ENCODE data around the gene EGFL7. TPM values are rescaled to one million over a fixed set of nuclear protein-coding genes. Genes with fewer than 3 reads are reported as not detected.

The EGFL7 gene
- total and polyA plus RNA-seq, 12 donors: 1.9 to 452 (median 79.5) TPM

DNA sequence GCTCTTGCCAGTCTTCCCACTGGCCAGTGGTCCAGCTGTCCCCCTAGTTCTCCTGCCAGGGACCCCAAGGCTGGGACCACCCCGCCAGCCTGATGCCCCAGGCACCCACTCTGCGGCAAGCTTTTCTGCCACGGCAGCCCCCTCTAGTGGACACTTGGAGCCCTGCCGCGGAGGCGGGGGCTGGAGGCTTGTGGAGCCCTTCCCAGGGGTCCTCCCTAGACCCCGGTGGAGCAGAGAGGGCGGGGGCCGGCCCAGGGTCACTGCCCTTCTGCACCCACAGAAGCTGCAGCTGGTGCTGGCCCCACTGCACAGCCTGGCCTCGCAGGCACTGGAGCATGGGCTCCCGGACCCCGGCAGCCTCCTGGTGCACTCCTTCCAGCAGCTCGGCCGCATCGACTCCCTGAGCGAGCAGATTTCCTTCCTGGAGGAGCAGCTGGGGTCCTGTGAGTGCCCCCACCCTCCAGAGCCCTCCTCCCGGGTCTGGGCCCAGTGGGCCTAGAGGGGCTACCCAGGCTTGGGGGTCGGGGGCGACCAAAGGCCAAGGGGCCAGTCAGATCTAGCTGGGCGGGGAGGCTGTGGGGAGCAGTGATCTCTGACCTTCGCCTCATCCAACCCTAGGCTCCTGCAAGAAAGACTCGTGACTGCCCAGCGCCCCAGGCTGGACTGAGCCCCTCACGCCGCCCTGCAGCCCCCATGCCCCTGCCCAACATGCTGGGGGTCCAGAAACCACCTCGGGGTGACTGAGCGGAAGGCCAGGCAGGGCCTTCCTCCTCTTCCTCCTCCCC lies 9.1 kb downstream of the EGFL7 start:
- no peaks in the 10 kb centered on the region for H3K9me3 ChIP-seq (replicated peaks in 1 of 3)
- H3K27ac ChIP-seq: no peak overlapping the region
- H3K4me3 ChIP-seq: no peak overlapping the region
- no peaks in the 10 kb centered on the region for H3K4me1 ChIP-seq (replicated peaks in 1 of 2)
- DNase-seq: peak in 1 of 7 donors; percentile 53
- H3K27me3 ChIP-seq: no peaks in the 10 kb centered on the region
- H3K36me3 ChIP-seq (replicated peaks in 1 of 2): peaks cover 0 to 8% of the 10 kb centered on the region in 2 donors
- intact Hi-C loops (cut with DNase I): no loop called here
- WGBS, 4 donors: 32 to 55% (median 41%) methylated on average over 4 to 27 of the region's 27 CpGs
- TF ChIP-seq, protein P1, sequence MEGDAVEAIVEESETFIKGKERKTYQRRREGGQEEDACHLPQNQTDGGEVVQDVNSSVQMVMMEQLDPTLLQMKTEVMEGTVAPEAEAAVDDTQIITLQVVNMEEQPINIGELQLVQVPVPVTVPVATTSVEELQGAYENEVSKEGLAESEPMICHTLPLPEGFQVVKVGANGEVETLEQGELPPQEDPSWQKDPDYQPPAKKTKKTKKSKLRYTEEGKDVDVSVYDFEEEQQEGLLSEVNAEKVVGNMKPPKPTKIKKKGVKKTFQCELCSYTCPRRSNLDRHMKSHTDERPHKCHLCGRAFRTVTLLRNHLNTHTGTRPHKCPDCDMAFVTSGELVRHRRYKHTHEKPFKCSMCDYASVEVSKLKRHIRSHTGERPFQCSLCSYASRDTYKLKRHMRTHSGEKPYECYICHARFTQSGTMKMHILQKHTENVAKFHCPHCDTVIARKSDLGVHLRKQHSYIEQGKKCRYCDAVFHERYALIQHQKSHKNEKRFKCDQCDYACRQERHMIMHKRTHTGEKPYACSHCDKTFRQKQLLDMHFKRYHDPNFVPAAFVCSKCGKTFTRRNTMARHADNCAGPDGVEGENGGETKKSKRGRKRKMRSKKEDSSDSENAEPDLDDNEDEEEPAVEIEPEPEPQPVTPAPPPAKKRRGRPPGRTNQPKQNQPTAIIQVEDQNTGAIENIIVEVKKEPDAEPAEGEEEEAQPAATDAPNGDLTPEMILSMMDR (IDR thresholded peaks at IDR 0.05): peak; percentile 61 to 70 (median 64)
- TF ChIP-seq POLR2A (IDR thresholded peaks at IDR 0.05): no peak

GRCh38 chr9:136672431-136673087 lies 9.8 kb downstream of the EGFL7 start:
- 58 to 70% (median 63%) methylated on average over 8 to 14 of the region's 14 CpGs for WGBS, 4 donors
- Histone ChIP-seq H3K4me3 (no peak overlapping the region), H3K9me3 (replicated peaks in 1 of 3) (no peaks in the 10 kb centered on the region), H3K27ac (no peak overlapping the region), H3K27me3 (no peaks in the 10 kb centered on the region), H3K4me1 (replicated peaks in 1 of 2) (no peaks in the 10 kb centered on the region), H3K36me3 (replicated peaks in 1 of 2) (peaks cover 0 to 8% of the 10 kb centered on the region in 2 donors)
- no peak for TF ChIP-seq POLR2A (IDR thresholded peaks at IDR 0.05)
- TF ChIP-seq, protein P1 (IDR thresholded peaks at IDR 0.05): no peak
- intact Hi-C loops (cut with DNase I): no loop called here
- no peak for DNase-seq

DNA sequence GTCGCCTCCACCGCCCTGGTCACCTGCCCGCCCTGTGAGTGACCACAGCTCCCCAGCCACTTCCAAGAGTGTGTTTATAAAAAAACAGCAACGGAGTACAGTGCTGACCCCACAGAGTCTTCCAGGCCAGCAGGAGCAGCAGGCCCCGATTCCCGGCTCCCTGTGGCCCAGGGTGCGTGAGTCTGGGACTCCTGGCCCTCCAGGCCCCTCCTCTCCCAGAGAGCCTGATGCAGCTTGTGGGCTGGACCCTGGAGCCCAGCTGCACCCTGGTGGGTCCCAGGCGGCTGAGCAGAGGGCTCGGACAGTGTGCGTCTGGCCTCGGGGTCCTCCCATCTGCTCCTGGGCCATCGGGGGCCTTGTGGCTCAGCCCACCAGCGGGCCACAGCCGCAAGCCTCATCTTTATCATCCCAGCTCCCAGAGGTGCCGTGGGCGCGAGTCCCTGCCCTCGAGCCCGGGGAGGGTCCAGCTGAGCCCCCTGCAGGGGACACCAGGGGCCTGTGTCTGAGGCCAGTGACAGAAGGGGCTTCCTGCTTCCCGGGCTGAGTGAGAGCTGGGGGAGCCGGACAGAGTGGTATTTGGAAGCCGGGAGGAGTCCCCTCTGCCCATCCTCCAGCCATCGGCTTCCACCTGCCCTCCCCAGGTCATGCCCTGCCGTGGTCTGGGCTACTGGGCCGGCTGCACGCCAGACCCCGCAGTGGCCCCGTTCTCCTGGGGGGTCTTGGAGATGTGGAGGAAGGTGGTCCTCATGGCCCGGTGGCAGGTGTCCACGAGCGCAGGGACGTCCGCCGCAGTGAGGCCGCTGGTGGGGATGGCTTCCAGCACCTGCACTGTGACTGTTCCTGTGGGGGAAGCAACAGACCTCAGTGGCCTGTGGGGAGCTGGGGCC lies 10.6 kb downstream of the EGFL7 start:
- no peak for DNase-seq
- intact Hi-C loops (cut with DNase I): no loop called here
- Histone ChIP-seq H3K4me1 (replicated peaks in 1 of 2) (no peaks in the 10 kb centered on the region), H3K9me3 (replicated peaks in 1 of 3) (no peaks in the 10 kb centered on the region), H3K27ac (no peak overlapping the region), H3K36me3 (replicated peaks in 1 of 2) (peaks cover 0 to 8% of the 10 kb centered on the region in 2 donors), H3K4me3 (no peak overlapping the region), H3K27me3 (no peaks in the 10 kb centered on the region)
- WGBS, 4 donors: 73 to 79% (median 78%) methylated on average over 15 to 35 of the region's 35 CpGs
- TF ChIP-seq POLR2A (IDR thresholded peaks at IDR 0.05): no peak
- TF ChIP-seq, protein P1 (IDR thresholded peaks at IDR 0.05): no peak

Data from adrenal gland (tissue), 12 donors.